Uterus (tissue), 2 donors: ENCODE results near the gene DDX53.

Experiments used
- POLR2A ChIP-seq, 2 donors: fragments of 450-650 bp; IDR thresholded peaks; one replicate each; pipeline ENCODE4 v1.6.1; 2016; ENCODE audit warnings: antibody characterized with exemption in 2 of 2, mild to moderate bottlenecking in 1 of 2, moderate library complexity in 1 of 2
- TF ChIP-seq, protein P1 (sequence below), 4 experiments: fragments of 200-600 bp in 2 of 4; fragments of 450-650 bp in 2 of 4; sonication (generic) in 2 of 4; IDR thresholded peaks; one replicate each; pipeline ENCODE4 v1.5.1; 2016 to 2019; ENCODE audit warnings: antibody characterized with exemption in 4 of 4, mild to moderate bottlenecking in 2 of 4, moderate library complexity in 1 of 4

DNA sequence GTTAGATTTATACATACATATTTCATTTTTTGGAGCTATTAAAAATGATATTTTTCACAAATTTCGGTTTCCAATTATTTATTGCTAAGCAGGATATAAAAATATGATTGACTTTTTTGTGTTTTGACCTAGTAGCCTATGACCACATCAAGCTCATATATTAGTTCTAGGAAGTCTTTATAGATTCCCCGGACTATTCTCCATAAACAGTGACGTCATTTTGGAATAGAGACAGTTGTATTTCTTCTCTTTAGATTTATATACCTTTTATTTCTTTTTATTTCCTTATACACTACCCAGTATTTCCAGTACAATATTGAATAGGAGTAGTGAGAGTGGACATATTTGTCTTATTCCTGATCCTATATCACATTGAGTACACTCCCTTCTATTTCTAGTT is 31.8 kb downstream of the DDX53 start:
- TF ChIP-seq, protein P1, sequence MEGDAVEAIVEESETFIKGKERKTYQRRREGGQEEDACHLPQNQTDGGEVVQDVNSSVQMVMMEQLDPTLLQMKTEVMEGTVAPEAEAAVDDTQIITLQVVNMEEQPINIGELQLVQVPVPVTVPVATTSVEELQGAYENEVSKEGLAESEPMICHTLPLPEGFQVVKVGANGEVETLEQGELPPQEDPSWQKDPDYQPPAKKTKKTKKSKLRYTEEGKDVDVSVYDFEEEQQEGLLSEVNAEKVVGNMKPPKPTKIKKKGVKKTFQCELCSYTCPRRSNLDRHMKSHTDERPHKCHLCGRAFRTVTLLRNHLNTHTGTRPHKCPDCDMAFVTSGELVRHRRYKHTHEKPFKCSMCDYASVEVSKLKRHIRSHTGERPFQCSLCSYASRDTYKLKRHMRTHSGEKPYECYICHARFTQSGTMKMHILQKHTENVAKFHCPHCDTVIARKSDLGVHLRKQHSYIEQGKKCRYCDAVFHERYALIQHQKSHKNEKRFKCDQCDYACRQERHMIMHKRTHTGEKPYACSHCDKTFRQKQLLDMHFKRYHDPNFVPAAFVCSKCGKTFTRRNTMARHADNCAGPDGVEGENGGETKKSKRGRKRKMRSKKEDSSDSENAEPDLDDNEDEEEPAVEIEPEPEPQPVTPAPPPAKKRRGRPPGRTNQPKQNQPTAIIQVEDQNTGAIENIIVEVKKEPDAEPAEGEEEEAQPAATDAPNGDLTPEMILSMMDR (IDR thresholded peaks at IDR 0.05), result no peak
- no peak for TF ChIP-seq POLR2A (IDR thresholded peaks at IDR 0.05)
